ENCODE results near the gene IQCH. TPM values are rescaled to one million over a fixed set of nuclear protein-coding genes. Genes with fewer than 3 reads are reported as not detected.

Gene IQCH
- total and polyA plus RNA-seq, 2 experiments from 2014 or later, result 2.1 to 4.1 TPM

DNA sequence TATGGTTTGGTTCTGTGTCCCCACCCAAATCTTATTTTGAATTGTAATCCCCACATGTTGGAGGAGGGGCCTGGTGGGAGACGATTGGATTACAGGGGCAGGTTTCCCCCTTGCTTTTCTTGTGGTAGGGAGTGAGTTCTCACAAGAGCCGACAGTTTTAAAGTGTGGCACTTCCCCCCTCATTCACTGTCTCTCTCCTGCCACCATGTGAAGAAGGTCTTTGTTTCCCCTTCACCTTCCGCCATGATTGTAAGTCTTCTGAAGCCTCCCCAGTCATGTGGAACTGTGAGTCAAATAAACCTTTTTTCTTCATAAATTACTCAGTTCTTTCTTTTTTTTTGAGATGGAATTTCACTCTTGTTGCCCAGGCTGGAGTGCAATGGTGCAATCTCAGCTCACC lies 124.9 kb downstream of the IQCH start:
- Histone ChIP-seq H3K27ac (no peak overlapping the region), H3K4me2 (ENCODE audit: unreplicated experiment) (no peak overlapping the region), H3K79me2 (ENCODE audit: insufficient read depth) (no peaks in the 10 kb centered on the region), H2AFZ (no peak overlapping the region), H3K4me3 (no peak overlapping the region), H3K9me2 (ENCODE audit: insufficient read depth) (no peaks in the 10 kb centered on the region), H3F3A (ENCODE audit: insufficient read depth) (no peaks in the 10 kb centered on the region), H3K36me3 (ENCODE audit: low read depth) (no peaks in the 10 kb centered on the region), H3K27me3 (replicated peaks; ENCODE audit: insufficient read depth) (no peaks in the 10 kb centered on the region), H3K4me1 (ENCODE audit: insufficient read depth) (no peaks in the 10 kb centered on the region), H3K9me3 (ENCODE audit: low read depth) (no peaks in the 10 kb centered on the region), H4K20me1 (ENCODE audit: insufficient read depth) (no peaks in the 10 kb centered on the region), H3K9ac (no peak overlapping the region)
- no peak for TF ChIP-seq EZH2phosphoT487 (IDR thresholded peaks at IDR 0.05; ENCODE audit: insufficient read depth, low read depth)
- no peak for TF ChIP-seq EZH2 (IDR thresholded peaks at IDR 0.05; ENCODE audit: insufficient read depth, poor library complexity, severe bottlenecking)
- in situ Hi-C loops (cut with MboI), result no loop called here
- DNase-seq, result no peak
- WGBS, 2 experiments (ENCODE audit: low coverage in 1 of 2, low lambda C conversion rate in 2 of 2, missing lambda C conversion rate in 2 of 2), result 83 to 85% methylated on average over 3 of the region's 3 CpGs

DNA sequence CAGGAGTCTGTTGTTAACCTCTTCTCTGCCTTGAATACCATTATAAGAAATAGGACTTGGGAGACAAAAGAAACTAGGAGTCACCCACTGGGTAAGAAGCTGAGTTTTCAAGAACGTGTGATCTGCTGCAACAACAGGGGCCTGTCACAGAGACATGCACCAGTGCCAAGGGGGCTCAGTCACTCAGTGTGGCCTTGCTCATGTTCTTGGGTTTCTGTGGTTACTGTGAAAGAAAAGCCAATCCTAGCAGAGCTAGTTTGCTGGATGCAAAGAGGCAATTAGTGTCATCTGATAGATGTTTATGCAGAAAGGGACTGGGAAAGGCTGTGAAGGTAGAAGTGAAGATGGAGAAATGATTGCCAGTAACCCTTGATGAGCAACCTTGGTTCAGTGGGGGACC lies 126.3 kb downstream of the IQCH start:
- Histone ChIP-seq H3F3A (ENCODE audit: insufficient read depth) (no peaks in the 10 kb centered on the region), H4K20me1 (ENCODE audit: insufficient read depth) (no peaks in the 10 kb centered on the region), H3K9me2 (ENCODE audit: insufficient read depth) (no peaks in the 10 kb centered on the region), H3K4me1 (ENCODE audit: insufficient read depth) (no peaks in the 10 kb centered on the region), H3K27me3 (replicated peaks; ENCODE audit: insufficient read depth) (no peaks in the 10 kb centered on the region), H3K36me3 (ENCODE audit: low read depth) (no peaks in the 10 kb centered on the region), H3K9me3 (ENCODE audit: low read depth) (no peaks in the 10 kb centered on the region), H3K4me2 (ENCODE audit: unreplicated experiment) (no peak overlapping the region), H3K79me2 (ENCODE audit: insufficient read depth) (no peaks in the 10 kb centered on the region), H3K27ac (no peak overlapping the region), H2AFZ (no peak overlapping the region), H3K4me3 (no peak overlapping the region), H3K9ac (no peak overlapping the region)
- TF ChIP-seq EZH2phosphoT487 (IDR thresholded peaks at IDR 0.05; ENCODE audit: insufficient read depth, low read depth) (no peak), EZH2 (IDR thresholded peaks at IDR 0.05; ENCODE audit: insufficient read depth, poor library complexity, severe bottlenecking) (no peak)
- in situ Hi-C loops (cut with MboI), result no loop called here
- WGBS, 2 experiments (ENCODE audit: low coverage in 1 of 2, low lambda C conversion rate in 2 of 2, missing lambda C conversion rate in 2 of 2), result 86 to 88% methylated on average over 1 of the region's 1 CpG
- DNase-seq, result no peak

DNA sequence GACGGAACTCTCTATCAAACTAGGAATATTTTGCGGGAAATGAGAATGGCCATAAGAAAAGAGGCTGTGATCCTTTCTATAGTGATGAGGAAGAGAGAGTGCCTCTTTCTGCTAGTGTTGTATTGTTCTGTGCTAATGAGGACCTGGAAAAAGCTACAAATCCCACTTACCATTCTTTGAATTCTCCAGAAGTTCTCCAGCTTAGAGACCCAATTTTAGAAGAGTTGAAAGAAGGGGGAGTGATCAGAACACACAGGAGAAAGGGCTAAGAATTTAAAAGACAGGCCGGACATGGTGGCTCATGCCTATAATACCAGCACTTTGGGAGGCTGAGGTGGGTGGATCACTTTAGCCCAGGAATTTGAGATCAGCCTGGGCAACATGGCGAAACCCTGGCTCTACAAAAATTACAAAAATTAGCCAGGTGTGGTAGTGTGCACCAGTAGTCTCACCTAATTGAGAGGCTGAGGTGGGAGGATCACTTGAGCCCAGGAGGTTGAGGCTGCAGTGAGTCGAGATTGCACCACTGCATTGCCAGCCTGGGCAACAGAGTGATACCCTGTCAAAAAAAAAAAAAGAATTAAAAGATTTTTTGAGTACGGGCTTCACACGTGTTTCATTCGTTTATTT lies 126.9 kb downstream of the IQCH start:
- in situ Hi-C loops (cut with MboI), result no loop called here
- Histone ChIP-seq H3K27ac (no peak overlapping the region), H3K4me1 (ENCODE audit: insufficient read depth) (no peaks in the 10 kb centered on the region), H3K36me3 (ENCODE audit: low read depth) (no peaks in the 10 kb centered on the region), H3K79me2 (ENCODE audit: insufficient read depth) (no peaks in the 10 kb centered on the region), H3F3A (ENCODE audit: insufficient read depth) (no peaks in the 10 kb centered on the region), H3K9me2 (ENCODE audit: insufficient read depth) (no peaks in the 10 kb centered on the region), H3K9me3 (ENCODE audit: low read depth) (no peaks in the 10 kb centered on the region), H3K4me3 (no peak overlapping the region), H3K9ac (no peak overlapping the region), H3K4me2 (ENCODE audit: unreplicated experiment) (no peak overlapping the region), H3K27me3 (replicated peaks; ENCODE audit: insufficient read depth) (no peaks in the 10 kb centered on the region), H2AFZ (no peak overlapping the region), H4K20me1 (ENCODE audit: insufficient read depth) (no peaks in the 10 kb centered on the region)
- no peak for TF ChIP-seq EZH2 (IDR thresholded peaks at IDR 0.05; ENCODE audit: insufficient read depth, poor library complexity, severe bottlenecking)
- no peak for TF ChIP-seq EZH2phosphoT487 (IDR thresholded peaks at IDR 0.05; ENCODE audit: insufficient read depth, low read depth)
- 75 to 76% methylated on average over 8 of the region's 8 CpGs for WGBS, 2 experiments (ENCODE audit: low coverage in 1 of 2, low lambda C conversion rate in 2 of 2, missing lambda C conversion rate in 2 of 2)
- no peak for DNase-seq

DNA sequence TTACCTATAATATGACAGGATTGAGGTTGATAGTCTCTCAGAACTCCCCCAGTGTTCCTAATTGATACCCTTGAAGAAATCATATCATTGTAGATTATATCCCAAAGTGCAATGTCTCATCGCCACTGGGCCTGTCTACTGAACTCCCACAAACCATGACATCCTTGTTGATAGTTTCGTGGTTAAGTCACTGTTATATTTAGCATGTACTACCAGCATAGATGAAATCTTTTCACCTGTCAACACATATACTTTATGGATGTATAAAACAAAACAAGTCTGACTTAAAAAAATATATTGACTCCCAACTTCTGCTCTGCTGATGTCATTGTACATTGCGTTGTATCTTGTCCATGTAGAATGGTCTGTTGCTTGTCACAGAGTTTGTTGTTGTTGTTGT lies 128.1 kb downstream of the IQCH start:
- Histone ChIP-seq H4K20me1 (ENCODE audit: insufficient read depth) (no peaks in the 10 kb centered on the region), H3K27ac (no peak overlapping the region), H3K9me2 (ENCODE audit: insufficient read depth) (no peaks in the 10 kb centered on the region), H3K4me3 (no peak overlapping the region), H3K4me1 (ENCODE audit: insufficient read depth) (no peaks in the 10 kb centered on the region), H3K9ac (no peak overlapping the region), H3K9me3 (ENCODE audit: low read depth) (no peaks in the 10 kb centered on the region), H3F3A (ENCODE audit: insufficient read depth) (no peaks in the 10 kb centered on the region), H2AFZ (no peak overlapping the region), H3K27me3 (replicated peaks; ENCODE audit: insufficient read depth) (no peaks in the 10 kb centered on the region), H3K36me3 (ENCODE audit: low read depth) (no peaks in the 10 kb centered on the region), H3K4me2 (ENCODE audit: unreplicated experiment) (no peak overlapping the region), H3K79me2 (ENCODE audit: insufficient read depth) (no peaks in the 10 kb centered on the region)
- in situ Hi-C loops (cut with MboI), result no loop called here
- no peak for TF ChIP-seq EZH2 (IDR thresholded peaks at IDR 0.05; ENCODE audit: insufficient read depth, poor library complexity, severe bottlenecking)
- TF ChIP-seq EZH2phosphoT487 (IDR thresholded peaks at IDR 0.05; ENCODE audit: insufficient read depth, low read depth), result no peak
- no peak for DNase-seq
- 87 to 92% methylated on average over 3 of the region's 3 CpGs for WGBS, 2 experiments (ENCODE audit: low coverage in 1 of 2, low lambda C conversion rate in 2 of 2, missing lambda C conversion rate in 2 of 2)

DNA sequence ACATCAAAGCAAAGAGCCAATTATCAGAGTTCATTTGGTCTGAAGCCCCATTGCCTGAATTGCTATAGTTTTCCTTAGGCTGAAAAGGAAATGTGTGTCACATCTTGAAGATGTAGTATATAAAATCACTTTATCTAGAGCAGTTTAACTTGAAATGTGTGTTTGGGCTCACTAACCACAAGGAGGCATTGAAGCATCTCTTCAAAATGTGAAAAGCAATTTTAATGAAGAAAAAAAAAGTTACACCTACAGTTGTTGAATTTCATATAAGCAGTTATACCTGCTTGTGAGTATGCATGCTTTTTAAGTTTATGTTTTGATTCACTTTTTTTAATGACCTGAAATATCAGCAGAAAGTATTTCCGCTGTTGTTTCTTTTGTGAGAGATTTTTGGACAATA lies 129.3 kb downstream of the IQCH start:
- in situ Hi-C loops (cut with MboI), result no loop called here

More for the DNA sequence above, 129.3 kb downstream of the IQCH start:
- H4K20me1 ChIP-seq (ENCODE audit: insufficient read depth), result no peaks in the 10 kb centered on the region
- H3K4me2 ChIP-seq (ENCODE audit: unreplicated experiment), result no peak overlapping the region
- H2AFZ ChIP-seq, result no peak overlapping the region
- no peak for TF ChIP-seq EZH2 (IDR thresholded peaks at IDR 0.05; ENCODE audit: insufficient read depth, poor library complexity, severe bottlenecking)
- TF ChIP-seq EZH2phosphoT487 (IDR thresholded peaks at IDR 0.05; ENCODE audit: insufficient read depth, low read depth), result no peak
- no peaks in the 10 kb centered on the region for H3K9me3 ChIP-seq (ENCODE audit: low read depth)
- DNase-seq, result peak; percentile 27
- H3K79me2 ChIP-seq (ENCODE audit: insufficient read depth), result no peaks in the 10 kb centered on the region
- H3K4me3 ChIP-seq, result no peak overlapping the region
- no peak overlapping the region for H3K9ac ChIP-seq
- no peaks in the 10 kb centered on the region for H3K36me3 ChIP-seq (ENCODE audit: low read depth)
- no peaks in the 10 kb centered on the region for H3K4me1 ChIP-seq (ENCODE audit: insufficient read depth)
- H3F3A ChIP-seq (ENCODE audit: insufficient read depth), result no peaks in the 10 kb centered on the region
- no peaks in the 10 kb centered on the region for H3K27me3 ChIP-seq (replicated peaks; ENCODE audit: insufficient read depth)
- H3K9me2 ChIP-seq (ENCODE audit: insufficient read depth), result no peaks in the 10 kb centered on the region
- WGBS, 2 experiments (ENCODE audit: low coverage in 1 of 2, low lambda C conversion rate in 2 of 2, missing lambda C conversion rate in 2 of 2), result 92 to 100% methylated on average over 1 of the region's 1 CpG
- H3K27ac ChIP-seq, result no peak overlapping the region
